Spleen (tissue), 11 donors: ENCODE measurements around the gene RTN4IP1. TPM values are rescaled to one million over a fixed set of nuclear protein-coding genes. Genes with fewer than 3 reads are reported as not detected.
"Not testable (repeated sequence)": the region's sequence is repeated elsewhere in the genome, so short reads cannot be mapped to it uniquely, and the experiment has no call there.

ENCODE experiments used
- DNase-seq: peaks from one replicate; pipeline ENCODE4 v3.0.0-alpha.2; 2020
- H3K27ac ChIP-seq, 8 donors: fragments of 200-600 bp; sonication (generic) in 7 of 8; 1 replicate in 4 of 8; 2 replicates in 4 of 8; pipeline versions ENCODE4 v1.5.0 to v1.8.0; 2016 to 2021; ENCODE audit warnings: inconsistent platforms in 4 of 8, mild to moderate bottlenecking in 4 of 8, moderate library complexity in 1 of 8
- H3K27me3 ChIP-seq, 7 donors: fragments of 200-600 bp; sonication (generic) in 6 of 7; replicated peaks in 1 of 7; 1 replicate in 4 of 7; 2 replicates in 3 of 7; pipeline versions ENCODE4 v1.5.0 to v1.8.0; 2016 to 2021; ENCODE audit warnings: inconsistent platforms in 3 of 7, mild to moderate bottlenecking in 1 of 7
- H3K36me3 ChIP-seq, 6 donors: fragments of 200-600 bp; sonication (generic) in 5 of 6; 1 replicate in 4 of 6; 2 replicates in 2 of 6; pipeline versions ENCODE4 v1.5.0 to v1.8.0; 2016 to 2021; ENCODE audit warnings: inconsistent platforms in 2 of 6
- H3K4me1 ChIP-seq, 6 donors: fragments of 200-600 bp; sonication (generic) in 5 of 6; 1 replicate in 3 of 6; 2 replicates in 3 of 6; pipeline versions ENCODE4 v1.5.0 to v1.8.0; 2016 to 2021; ENCODE audit warnings: inconsistent platforms in 3 of 6
- H3K4me3 ChIP-seq, 8 donors: fragments of 200-600 bp; sonication (generic) in 7 of 8; 1 replicate in 4 of 8; 2 replicates in 4 of 8; pipeline versions ENCODE4 v1.5.0 to v1.8.0; 2016 to 2021; ENCODE audit warnings: inconsistent platforms in 4 of 8, mild to moderate bottlenecking in 4 of 8, moderate library complexity in 2 of 8
- H3K9me3 ChIP-seq, 8 donors: fragments of 200-600 bp; sonication (generic) in 7 of 8; 1 replicate in 4 of 8; 2 replicates in 4 of 8; pipeline versions ENCODE4 v1.5.0 to v1.8.0; 2016 to 2021; ENCODE audit warnings: inconsistent platforms in 4 of 8
- POLR2A ChIP-seq, 3 donors: fragments of 450-650 bp; IDR thresholded peaks; one replicate each; pipeline ENCODE4 v1.5.1; 2017; ENCODE audit warnings: antibody characterized with exemption in 3 of 3, mild to moderate bottlenecking in 1 of 3
- POLR2AphosphoS5 ChIP-seq, 3 donors: sonication (generic); formaldehyde crosslinking; IDR thresholded peaks; one replicate each; pipeline ENCODE4 v1.5.1; 2017; ENCODE audit warnings: antibody characterized with exemption in 3 of 3
- WGBS, 5 donors: extraction: QIAGEN DNeasy Blood & Tissue Kit in 3 of 5; methylation state at CpG; one replicate each; pipeline versions ENCODE4 v1.1.5 to v1.1.7; 2013 to 2018; 5-methylcytosine and 5-hydroxymethylcytosine counted together
- intact Hi-C: fragments of 100-400 bp; cut with DNase I; formaldehyde crosslinking; loops from one replicate; pipeline ENCODE4 v1.15.0; 2023; ENCODE audit warnings: low total_unique reads
- polyA plus RNA-seq, 3 donors: library from polyadenylated mRNA; stranded (reverse); fragments of 200-250 nt; gene quantifications; one replicate each; pipeline ENCODE4 v1.2.1, GENCODE V29; 2013
- total RNA-seq, 7 donors: library from RNA; depleted of rRNA in 3 of 7; stranded (reverse); fragments of >200 nt in 3 of 7; fragmentation: NEBNext Ultra II Directional in 4 of 7; extraction: Animal tissue kit (Norgen Biotek cat#: 25700) in 4 of 7; gene quantifications; one replicate each; pipeline versions ENCODE4 v1.1.0 to v1.2.1, GENCODE V29; 2016 to 2021
- TF ChIP-seq, protein P1 (sequence below), 11 experiments: fragments of 200-600 bp in 7 of 11; fragments of 450-650 bp in 4 of 11; sonication (generic) in 4 of 11; IDR thresholded peaks in 8 of 11; conservative IDR thresholded peaks in 3 of 11; 1 replicate in 7 of 11; 2 replicates in 4 of 11; pipeline versions ENCODE4 v1.4.0 to v1.8.0; 2016 to 2021; ENCODE audit warnings: antibody characterized with exemption in 11 of 11, inconsistent platforms in 4 of 11, mild to moderate bottlenecking in 1 of 11
- donor health status: healthy with polysubstance abuse.
- donor health status: DM: no; HTN: no; CAD: no; lungs with moderate emphysema.
- donor health status: DM: no; HTN: no; CAD: no.
- donor health status: Bipolar disorder and iron deficiency.
- donor health status: healthy.
- donor health status: DM: no; HTN: no; CAD: no.
- donor health status: DM: yes; HTN: yes; CAD: no.

RTN4IP1 gene
- total and polyA plus RNA-seq, 10 donors = 3.9 to 9.1 (median 6.6) TPM

DNA sequence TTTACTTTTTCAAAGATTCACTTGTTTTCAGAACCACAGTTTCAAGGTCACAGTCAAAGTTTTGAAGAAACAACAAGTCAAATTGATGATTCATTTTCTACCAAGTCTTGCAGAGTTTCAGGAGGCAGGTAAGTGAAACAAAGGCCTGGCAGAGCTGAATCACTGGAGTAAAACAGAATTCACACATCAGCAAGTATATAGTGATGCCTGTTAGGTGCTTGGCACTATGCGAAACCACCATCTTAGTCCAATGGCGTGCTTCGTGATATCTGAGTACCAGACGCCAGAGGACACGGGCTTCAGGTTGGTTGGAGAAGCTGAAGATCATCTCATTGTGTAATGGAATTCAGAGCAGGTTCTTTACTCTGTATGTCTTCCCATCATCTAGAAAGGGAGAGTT, 75.9 kb downstream of the RTN4IP1 start:
- H3K4me3 ChIP-seq = no peak overlapping the region
- intact Hi-C loops = no loop called here
- DNase-seq = no peak
- H3K36me3 ChIP-seq = peaks cover 0 to 85% (median 35%) of the 10 kb centered on the region in 6 donors
- TF ChIP-seq, protein P1, sequence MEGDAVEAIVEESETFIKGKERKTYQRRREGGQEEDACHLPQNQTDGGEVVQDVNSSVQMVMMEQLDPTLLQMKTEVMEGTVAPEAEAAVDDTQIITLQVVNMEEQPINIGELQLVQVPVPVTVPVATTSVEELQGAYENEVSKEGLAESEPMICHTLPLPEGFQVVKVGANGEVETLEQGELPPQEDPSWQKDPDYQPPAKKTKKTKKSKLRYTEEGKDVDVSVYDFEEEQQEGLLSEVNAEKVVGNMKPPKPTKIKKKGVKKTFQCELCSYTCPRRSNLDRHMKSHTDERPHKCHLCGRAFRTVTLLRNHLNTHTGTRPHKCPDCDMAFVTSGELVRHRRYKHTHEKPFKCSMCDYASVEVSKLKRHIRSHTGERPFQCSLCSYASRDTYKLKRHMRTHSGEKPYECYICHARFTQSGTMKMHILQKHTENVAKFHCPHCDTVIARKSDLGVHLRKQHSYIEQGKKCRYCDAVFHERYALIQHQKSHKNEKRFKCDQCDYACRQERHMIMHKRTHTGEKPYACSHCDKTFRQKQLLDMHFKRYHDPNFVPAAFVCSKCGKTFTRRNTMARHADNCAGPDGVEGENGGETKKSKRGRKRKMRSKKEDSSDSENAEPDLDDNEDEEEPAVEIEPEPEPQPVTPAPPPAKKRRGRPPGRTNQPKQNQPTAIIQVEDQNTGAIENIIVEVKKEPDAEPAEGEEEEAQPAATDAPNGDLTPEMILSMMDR (IDR thresholded peaks at IDR 0.05 in 8 of 11, conservative IDR thresholded peaks at IDR 0.05 in 3 of 11) = no peak
- TF ChIP-seq POLR2A (IDR thresholded peaks at IDR 0.05) (no peak), POLR2AphosphoS5 (IDR thresholded peaks at IDR 0.05) (no peak)
- no peaks in the 10 kb centered on the region for H3K27me3 ChIP-seq
- WGBS, 5 donors = 92 to 97% (median 94%) methylated on average over 5 of the region's 5 CpGs
- peaks cover 0 to 7% (median 0%) of the 10 kb centered on the region in 8 donors for H3K9me3 ChIP-seq
- H3K4me1 ChIP-seq = peaks cover 0 to 49% (median 0%) of the 10 kb centered on the region in 6 donors
- H3K27ac ChIP-seq = no peak overlapping the region

DNA sequence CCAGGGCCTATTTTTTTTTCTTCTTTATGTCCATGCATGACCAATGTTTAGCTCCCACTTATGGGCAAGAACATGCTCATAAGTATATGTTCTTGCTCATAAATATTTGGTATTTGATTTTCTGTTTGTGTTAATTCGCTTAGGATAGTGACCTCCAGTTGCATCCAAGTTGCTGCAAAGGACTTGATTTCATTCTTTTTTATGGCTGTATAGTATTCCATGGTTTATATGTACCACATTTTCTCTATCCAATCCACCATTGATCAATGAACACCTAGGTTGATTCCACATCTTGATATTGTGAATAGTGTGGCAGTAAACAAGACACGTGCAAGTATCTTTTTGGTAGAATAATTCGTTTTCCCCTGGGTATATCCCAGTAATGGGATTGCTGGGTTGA, 78.1 kb downstream of the RTN4IP1 start:
- Histone ChIP-seq H3K36me3 (peaks cover 0 to 85% (median 33%) of the 10 kb centered on the region in 6 donors), H3K27ac (no peak overlapping the region), H3K4me3 (no peak overlapping the region), H3K9me3 (peaks cover 0 to 7% (median 0%) of the 10 kb centered on the region in 8 donors), H3K27me3 (no peaks in the 10 kb centered on the region), H3K4me1 (peaks cover 7 to 56% (median 18%) of the 10 kb centered on the region in 6 donors)
- WGBS, 5 donors = 88 to 97% (median 96%) methylated on average over 3 of the region's 3 CpGs
- DNase-seq = no peak
- intact Hi-C loops = no loop called here
- TF ChIP-seq POLR2A (IDR thresholded peaks at IDR 0.05) = no peak
- TF ChIP-seq POLR2AphosphoS5 (IDR thresholded peaks at IDR 0.05) = no peak
- TF ChIP-seq, protein P1 (IDR thresholded peaks at IDR 0.05 in 8 of 11, conservative IDR thresholded peaks at IDR 0.05 in 3 of 11) = no peak

DNA sequence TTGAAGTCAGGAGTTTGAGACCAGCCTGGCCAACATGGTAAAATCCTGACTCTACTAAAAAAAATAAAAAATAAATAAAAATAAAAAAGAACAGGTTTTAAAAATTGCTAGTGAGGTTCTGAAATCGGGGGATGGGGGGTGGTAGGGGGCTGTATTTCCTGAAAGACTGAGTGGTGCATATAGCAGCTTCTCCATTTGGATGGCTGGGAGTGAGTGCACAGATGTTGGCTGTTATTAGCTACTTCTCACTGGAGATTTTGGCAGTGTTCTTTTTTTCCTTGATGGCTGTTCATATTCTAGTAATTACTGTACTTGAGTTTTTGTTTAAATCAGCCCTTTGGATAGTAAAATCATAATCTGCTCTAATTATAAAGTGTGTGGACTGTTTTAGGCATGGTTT, 79.8 kb downstream of the RTN4IP1 start:
- Histone ChIP-seq H3K4me3 (no peak overlapping the region), H3K4me1 (peaks cover 7 to 65% (median 23%) of the 10 kb centered on the region in 6 donors), H3K36me3 (peaks cover 0 to 82% (median 28%) of the 10 kb centered on the region in 6 donors), H3K27me3 (no peaks in the 10 kb centered on the region), H3K27ac (peak overlapping the region in 3 of 8 donors; percentile 16 to 32 (median 21)), H3K9me3 (peaks cover 0 to 7% (median 0%) of the 10 kb centered on the region in 8 donors)
- TF ChIP-seq, protein P1 (IDR thresholded peaks at IDR 0.05 in 8 of 11, conservative IDR thresholded peaks at IDR 0.05 in 3 of 11) = no peak
- TF ChIP-seq POLR2AphosphoS5 (IDR thresholded peaks at IDR 0.05) = no peak
- no peak for TF ChIP-seq POLR2A (IDR thresholded peaks at IDR 0.05)
- no peak for DNase-seq
- 47 to 83% (median 62%) methylated on average over 1 of the region's 1 CpG for WGBS, 5 donors
- intact Hi-C loops = no loop called here

DNA sequence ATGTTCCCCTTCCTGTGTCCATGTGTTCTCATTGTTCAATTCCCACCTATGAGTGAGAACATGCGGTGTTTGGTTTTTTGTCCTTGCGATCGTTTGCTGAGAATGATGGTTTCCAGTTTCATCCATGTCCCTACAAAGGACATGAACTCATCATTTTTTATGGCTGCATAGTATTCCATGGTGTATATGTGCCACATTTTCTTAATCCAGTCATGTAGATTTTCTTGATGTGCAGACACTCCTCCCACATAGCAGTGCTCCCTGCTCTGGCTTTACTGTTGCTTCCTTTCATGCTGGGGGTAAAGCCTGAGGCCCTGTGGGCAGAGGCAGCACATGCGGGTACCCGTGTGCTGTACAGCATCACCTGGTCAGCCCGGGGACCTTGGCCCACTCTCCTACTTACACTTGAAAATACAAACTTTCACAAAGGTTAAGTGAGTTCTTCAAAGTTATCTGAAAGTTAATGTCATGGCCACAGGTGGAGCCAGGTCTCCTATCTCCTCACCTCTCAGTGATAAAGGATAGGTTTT, 80.3 kb downstream of the RTN4IP1 start:
- H3K27ac ChIP-seq = peak overlapping the region in 2 of 8 donors; percentile 12 to 32
- H3K27me3 ChIP-seq, DNase-seq, intact Hi-C loops, H3K9me3 ChIP-seq, H3K4me3 ChIP-seq: not testable (repeated sequence)
- H3K36me3 ChIP-seq = peaks cover 0 to 82% (median 26%) of the 10 kb centered on the region in 6 donors
- WGBS, 5 donors = 85 to 98% (median 94%) methylated on average over 3 to 6 of the region's 6 CpGs
- peaks cover 7 to 65% (median 23%) of the 10 kb centered on the region in 6 donors for H3K4me1 ChIP-seq
